NCI-H187 treated with DMSO at 0.1 percent for 48 hours (cell line): ENCODE measurements around the gene ABTB2.
"Not testable (repeated sequence)": the region's sequence is repeated elsewhere in the genome, so short reads cannot be mapped to it uniquely, and the experiment has no call there.

Experiments
- DNase-seq: peaks from one replicate; lab custom pipeline; 2025; lab: John Stamatoyannopoulos, UW

The ABTB2 gene

DNA sequence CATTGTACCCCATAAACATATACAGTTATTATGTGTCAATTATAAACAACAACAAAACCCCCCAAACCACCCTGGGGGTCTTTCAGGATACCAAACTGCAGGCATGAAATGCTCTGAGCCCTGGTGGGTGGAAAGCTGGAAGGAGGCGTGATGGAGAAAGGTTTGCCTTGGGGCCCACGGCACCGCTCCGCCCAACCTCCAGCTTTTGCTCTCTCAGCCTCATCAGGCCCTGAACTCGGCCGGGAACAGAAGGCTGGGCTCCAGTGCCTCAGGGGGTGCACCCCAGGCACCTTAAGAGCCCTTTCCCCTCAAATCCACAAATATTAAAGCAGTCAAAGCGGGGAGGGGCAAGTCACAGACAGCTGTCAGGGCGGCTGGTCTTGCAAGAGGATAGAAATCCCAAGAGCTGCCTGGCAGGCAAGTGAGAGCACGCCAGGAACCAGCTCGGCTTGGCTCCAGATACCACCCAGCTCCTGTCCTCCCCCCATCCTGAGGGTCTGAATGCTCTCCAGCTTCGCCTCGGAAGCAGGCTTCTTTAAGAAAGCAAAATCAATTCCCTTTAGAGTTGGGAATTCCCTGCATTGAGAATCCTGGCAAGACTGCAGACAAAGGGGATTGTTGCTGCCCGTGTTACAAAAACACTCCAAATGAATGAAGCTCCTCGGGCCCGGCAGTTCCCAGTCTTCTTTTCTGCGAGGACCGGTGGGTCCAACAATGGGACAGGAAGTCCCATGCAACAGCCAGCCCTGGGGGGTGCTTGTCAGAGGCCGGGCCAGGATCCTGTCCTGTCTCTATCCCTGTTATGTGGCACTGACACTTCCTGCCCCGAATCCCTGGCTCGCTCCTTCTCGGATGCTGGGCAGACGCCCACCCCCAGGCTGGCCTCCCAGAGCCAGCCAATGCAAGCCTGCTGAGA is 171.6 kb downstream of the ABTB2 start:
- DNase-seq: no peak

DNA sequence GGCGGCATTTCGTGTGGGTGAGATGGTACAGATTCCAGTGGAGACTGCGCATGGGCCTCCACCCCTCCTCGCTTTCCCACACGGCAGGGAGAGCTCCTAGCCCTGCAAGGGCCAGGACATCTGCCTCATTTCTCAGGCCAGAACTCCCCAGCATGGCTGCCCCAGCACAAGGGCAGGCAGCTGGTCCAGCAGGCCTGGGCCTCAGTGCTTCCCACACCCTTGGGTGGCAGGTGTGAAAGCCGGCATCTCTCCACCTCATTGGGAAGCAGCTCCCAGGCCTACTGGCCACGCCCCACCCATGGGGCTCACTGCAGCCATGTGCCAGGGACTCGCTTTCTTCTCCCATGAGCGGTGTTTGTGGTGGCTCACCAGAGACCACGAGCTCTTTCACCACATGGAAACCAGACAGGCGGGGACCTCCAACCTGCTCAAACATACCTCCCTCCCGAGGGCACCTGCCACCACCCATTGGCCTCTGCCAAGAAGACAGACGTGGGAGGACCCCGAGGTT is 173.2 kb downstream of the ABTB2 start:
- no peak for DNase-seq

DNA sequence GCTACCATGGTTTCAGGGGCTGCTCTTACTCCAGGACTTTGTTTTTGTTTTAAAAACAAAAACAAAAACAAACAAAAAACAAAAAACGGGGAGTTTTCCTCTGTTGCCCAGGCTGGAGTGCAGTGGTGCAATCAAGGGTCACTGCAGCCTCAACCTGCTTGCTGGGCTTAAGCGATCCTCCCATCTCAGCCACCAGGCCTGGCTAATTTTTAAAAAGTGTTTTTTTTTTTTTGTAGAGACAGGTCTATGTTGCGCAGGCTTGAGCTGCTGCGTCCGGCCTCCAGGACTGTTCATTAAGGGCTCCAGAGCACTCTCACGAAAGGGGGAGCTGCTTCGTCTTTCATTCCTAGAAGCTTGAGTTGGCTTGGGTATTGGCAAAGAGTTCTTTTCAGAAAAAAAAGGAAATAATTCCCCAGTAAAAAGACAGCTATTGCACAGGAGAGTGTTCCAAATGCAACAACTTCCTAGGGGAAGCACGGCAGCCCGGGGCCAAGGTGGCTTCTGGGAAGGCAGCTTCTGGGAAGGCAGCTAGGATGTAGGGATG is 173.9 kb downstream of the ABTB2 start:
- DNase-seq: no peak

DNA sequence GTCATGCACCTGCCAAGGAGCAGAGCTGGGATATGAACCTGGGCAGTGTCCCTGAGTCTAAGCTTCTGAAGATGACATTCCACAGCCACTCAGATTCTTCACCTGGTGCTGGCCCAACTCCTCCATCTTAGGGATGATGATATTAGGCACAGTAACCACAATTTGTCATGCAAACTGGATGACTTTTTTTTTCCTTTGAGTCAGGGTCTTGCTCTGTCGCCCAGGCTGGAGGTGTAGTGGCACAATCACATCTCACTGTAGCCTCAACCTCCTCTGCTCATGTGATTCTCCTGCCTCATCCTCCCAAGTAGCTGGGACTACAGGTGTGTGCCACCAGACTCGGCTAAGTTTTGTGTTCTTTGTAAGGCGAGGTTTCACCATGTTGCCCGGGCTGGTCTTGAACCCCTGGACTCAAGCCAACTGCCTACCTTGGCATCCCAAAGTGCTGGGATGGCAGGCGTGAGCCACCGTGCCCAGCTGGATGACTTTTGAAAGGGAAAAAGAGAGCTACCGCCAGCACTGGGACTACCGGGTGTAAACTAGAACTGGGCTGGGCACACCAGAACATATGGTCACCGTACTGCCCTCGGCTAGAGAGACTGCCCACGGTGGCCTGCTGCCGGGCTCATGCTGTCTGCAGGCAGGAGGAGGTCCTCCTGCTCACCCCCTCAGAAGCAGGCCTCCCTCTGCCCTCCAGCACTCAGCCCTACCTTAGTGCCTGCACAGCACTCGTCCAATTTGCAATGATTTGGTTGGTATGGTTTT is 174.7 kb downstream of the ABTB2 start:
- DNase-seq: no peak

DNA sequence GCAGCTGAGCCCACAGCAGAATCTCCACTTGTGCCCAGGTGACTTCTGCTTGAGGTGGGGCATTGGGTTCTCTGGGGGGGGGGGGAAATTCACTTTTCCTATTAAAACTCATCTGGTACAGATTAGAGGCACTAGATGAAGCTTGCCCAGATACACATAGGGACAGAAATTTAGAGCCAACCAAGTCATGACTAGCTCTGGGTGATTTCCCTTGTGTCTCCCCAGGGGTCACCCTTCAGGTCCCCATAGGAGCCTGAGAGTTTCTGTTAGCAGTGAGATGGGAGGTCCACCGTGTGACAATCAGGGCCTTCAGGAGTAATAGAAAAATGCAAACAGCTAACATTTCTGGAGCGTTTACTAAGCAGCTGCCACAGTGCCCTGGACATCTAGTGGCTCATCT is 175.4 kb downstream of the ABTB2 start:
- DNase-seq: no peak

DNA sequence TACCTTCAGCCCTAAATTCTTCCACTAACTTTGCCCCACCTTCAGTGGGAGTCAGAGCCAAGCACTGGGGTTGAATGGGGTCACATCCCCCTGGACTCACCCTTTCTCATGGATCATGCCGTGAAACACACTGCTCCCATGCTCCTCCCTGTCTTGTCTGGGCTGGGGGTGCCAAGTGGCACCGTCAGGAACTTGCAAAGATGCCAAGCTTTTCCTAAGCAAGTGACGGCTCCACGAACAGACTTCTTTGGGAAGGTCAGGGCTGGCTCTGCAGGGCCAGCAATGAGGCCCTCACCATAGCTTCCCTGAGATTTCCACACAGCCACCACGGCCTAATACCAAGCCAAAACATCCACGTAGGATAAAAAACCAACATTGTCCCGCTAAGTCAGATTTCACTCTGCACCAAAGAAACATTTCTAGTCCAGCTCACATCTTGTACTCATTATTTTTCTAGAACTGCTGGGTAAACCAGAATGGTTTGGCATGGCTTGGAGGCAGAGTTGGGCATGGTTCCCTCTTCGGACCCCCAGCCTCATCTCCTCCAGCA is 175.9 kb downstream of the ABTB2 start:
- DNase-seq: no peak

DNA sequence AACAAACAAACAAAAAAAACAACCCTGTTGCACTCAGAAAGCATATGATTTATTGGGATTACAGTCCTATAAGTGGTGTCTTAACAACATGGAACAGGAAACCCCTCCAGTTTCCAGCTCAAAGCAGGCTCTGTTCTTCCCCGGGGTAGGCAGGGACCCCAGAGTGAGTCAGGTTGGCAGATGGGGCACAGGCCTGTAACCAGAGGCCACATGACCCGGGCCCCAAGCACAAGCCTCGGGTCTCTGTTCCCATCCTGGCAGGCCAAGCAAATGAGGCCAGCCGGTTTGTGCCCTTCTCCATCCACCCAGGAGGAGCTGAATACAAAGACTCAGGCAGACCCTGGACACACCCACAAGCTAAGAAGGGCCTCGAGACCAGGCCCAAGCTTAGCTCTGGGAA is 176.6 kb downstream of the ABTB2 start:
- DNase-seq: no peak

DNA sequence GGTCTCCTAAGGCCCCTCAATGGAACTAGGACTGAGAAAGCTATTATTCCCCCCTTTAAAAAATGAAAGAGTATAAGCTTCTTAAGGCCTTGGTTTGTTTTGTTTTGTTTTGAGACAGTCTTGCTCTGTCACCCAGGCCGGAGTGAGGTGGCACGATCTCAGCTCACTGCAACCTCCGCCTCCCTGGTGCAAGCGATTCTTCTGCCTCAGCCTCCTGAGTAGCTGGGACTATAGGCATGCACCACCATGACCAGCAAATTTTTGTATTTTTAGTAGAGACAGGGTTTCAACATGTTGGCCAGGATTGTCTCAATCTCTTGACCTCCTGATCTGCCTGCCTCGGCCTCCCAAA is 177.0 kb downstream of the ABTB2 start:
- not testable (repeated sequence) for DNase-seq

DNA sequence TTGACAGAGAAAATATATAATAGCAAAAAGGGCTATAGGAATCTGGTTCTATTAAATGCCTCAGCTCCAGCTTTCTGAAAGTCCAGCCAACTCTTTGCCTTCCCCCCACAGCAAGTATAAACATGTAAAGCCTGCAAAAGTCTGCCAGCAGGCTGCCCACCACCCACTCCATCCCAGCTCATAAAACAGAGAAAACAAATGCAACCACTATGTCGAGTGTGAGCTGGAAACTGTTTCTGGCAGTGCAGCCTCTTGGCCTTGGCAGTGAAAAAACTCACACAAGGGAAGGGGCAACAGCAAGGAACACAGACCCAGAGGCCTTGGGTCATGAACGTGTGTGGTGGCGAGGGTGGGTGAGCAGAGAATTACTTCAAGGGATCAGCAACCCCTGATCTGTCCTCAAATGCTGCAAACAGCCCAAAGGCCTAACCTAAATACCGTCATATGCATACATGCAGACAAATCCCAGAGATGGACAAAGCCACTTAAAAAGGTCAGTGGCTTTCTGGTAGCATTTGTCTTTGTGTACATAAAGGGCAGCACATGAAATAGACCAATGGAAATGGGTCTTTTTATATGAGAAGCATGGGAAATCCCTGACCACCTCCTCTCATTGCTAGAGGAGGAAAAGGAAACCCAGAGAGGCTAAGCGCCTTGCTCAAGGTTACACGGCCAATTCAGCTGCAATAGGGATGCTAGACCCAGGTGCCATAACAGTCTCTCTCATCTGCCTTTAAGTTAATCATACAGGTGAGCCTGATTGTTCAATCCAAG is 177.6 kb downstream of the ABTB2 start:
- DNase-seq: no peak

DNA sequence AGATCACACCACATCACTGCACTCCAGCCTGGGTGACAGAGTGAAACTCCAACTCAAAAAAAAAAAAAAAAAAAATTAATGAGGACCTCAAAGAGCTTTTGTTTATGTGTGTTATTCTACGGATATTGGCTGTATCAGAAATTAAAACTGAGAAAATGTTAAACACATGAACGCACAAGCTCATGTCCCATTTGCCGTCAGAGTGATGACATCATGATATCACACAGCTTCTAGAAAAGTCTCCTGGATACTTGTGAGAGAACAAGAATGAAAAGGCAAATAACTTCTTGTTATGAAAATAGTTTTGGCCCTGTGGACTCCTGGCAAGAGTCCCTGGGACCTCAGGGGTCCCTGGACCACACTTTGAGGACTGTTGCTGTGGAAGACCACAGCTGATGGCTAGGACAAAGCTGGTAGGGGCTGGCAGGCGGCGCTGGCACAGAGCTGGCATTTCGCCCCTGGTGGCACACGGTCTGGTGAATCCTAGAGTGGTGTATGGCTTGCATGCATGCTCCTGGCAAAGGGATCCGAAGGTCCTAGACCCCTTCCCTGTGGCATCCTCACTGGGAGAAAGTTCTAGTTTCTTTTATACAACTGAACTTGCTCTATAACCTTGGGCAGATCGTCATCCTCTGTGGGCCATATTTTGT is 178.7 kb downstream of the ABTB2 start:
- no peak for DNase-seq

DNA sequence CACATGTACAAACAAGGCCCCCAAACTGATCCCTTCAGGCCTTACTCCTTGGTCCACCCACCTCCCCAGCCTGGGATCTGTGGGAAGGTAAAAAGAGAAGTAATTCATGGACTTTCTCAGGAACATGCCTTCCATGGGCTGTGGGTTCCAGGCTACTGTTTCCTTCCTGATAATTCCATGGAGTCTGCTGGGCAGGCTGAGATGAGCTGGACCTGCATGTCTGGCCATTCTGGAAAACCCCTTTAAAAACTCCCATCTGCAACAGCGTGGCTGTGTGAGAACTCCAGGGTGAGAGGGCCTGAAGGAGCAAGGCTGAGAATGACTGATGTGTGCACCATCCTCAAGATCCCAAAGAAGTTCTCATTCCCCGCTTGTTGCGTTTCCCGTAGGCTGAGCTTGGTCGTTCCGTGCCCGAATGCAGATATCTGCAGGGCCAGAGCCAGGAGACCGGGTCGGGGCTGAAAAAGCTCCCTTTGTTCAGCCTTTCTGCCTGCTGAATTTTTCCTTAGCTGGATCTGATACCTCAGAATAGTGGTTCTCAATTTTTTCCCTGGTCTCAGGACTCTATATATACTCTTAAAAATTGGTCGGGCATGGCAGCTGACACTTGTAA is 179.5 kb downstream of the ABTB2 start:
- DNase-seq: no peak

DNA sequence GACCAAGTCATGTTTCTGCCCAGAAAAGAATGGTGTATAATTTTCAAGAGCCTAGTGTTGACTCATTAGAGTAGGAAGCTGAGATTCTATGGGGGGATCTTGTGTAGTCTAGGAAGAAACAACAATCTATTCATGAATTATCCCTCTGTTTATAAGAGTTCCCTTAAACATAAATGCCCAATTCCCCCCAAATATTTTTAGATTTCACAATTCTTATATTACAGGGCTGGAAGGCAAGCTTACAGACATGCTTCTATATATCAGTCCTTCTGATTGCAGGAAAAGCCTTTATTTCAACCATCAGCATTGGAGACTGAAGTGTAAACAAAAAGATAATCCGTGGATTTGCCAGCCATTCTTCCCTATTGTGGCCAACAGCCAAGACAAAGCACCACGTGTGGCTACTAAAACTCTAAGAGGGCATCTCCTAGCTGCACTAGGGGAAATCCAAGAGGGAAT is 181.0 kb downstream of the ABTB2 start:
- no peak for DNase-seq

DNA sequence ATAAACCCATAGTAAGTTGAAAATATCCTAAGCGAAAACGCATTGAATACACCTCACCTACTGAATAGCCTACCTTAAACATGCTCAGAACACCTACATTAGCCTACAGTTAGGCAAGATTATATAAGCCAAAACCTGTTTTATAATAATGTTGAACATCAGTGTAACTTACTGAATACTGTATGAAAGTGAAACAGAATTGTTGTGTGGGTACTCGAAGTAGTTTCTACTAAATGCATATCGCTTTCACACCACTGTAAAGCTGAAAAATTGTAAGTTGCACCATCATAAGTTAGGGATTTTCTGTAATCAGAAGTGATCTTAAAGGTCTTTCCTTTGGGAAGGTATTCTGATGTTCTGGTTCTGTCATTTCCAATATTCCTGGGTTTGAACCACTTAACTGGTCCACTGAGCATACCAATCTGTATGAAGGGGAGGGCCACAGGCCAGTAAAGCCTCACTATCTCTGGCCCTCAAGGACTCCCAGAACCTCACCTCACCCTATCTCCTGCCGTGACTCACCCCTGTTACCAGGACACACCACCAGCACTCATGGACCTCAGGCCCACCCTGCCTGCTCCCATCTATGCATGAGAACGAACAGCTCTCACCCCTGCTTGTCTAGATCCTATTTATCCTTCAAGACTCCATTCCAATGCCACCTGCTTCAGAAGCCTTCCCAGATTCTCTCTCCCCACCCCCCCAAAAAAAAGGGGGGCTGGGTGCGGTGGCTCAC is 182.4 kb downstream of the ABTB2 start:
- no peak for DNase-seq

DNA sequence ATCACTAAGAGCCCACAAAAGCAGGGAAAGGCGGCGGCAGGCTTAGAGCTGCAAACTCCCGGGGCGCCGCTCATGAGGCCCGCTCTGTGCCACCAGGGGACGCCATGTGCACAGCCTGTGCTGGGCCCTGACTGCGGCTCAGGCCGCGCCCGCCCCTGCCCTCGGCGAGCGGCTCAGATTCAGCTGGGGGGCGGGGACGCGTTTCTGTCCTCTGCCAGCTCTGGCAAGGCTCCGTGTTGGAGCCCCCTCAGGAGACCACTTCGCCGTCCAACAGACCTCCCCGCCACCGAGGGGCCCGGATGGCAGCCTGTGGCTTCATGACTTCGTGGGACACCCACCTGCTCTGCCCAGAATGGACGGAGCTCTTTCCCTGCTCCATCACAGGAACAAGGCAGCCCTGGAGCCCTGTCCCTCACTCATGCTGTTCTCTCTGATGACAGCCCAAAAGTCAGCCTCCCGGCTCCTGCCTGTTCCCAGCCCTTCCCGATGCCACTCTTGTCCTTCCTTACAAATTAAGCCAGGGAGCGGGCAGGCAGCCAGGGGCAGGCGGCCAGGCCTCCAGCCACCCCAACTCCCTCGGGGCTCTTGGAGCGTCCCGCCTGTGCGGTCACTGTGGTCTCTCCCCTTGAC is 183.3 kb downstream of the ABTB2 start:
- DNase-seq: no peak

DNA sequence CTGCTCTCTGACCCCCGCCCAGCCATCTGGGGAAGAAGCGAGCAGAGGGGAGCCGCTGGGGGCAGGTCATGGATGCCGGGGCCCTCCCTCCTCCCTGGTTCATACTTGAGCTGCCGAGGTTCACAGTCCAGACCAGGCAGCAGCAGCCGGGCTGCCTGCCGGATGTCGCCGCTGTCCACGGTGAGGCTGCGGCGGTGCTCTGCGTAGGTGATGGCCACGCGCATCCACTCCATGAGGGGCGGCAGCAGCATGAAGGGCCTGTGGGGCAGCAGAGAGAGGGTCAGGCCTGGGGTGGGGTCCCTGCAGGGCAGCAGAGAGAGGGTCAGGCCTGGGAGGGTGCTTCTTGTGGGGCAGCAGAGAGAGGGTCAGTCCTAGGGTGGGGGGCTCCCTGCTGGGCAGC is 184.8 kb downstream of the ABTB2 start:
- DNase-seq: no peak

DNA sequence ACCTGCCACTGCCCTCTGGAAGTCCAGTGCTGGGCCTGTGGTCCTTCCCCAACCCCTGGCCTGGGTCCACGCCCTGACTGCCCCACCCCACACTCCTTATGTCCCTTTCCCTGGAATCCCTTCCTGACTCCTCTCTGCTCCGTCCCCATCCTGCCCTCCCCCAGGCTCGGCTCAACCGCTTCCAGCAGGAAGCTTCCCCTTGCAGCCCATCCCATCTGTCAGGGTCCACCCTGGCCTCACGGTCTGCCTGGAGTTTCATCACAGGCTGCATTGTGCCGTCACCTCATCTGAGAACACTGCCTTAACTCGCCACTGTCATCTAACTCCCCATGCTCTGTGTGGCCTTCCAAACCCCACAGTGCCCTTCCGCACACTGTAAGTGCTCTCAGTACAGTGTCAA is 188.1 kb downstream of the ABTB2 start:
- DNase-seq: no peak

DNA sequence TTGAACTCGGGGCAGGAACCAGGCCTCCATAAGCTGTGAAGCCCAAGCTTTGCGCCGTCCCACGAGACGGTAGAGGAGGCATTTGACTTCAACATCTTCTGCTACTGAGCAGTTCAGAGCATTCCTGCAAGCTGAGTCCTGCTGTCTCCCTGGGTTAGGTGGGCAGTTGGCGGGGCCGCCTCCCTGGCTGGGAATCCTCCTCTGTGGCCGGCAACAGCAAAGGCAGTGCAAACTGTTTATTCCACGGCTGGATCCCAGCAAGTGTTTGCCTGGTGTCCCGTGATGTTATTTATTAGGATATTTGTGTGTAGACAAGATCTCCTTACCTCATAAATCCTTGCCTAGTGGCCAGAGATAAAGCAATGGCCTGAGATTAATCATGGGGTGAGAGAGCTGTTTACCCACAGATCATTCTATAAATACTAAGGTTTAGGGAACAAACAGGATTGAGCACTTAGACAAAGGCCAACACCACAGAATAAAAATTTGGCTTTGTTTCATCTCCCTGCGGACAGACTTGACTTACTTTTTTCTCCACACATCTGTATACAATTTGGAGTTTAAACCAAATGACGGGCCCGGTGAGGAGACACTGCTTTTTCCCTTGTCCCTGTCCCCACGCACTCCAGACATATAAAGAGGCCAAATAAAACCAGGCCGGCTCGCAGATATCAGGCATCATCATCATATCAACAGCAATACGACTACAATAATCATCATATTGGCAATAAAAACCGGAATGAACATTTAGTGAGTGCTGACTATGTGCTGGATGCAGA is 189.0 kb downstream of the ABTB2 start:
- DNase-seq: no peak

DNA sequence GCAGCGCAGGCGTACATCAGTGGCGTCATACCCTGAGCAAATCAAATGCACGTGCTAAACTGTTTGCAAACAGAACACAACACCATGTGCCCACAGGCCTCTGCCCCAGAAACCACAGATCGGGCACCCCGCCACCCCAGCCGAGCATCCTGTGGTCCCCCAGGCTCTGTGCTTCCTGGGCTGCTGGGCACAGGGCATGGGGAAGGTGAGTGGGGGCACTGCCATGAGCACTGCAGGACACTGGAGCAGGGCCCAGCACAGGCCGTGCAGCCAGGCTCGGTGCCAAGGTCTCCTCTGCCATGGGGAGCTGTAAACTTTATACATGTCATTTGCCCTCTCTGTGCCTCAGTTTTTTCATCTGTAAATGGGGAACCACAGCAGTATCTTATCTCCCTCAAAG is 189.8 kb downstream of the ABTB2 start:
- no peak for DNase-seq
